Articular chondrocyte of knee joint (primary cell): ENCODE results near the gene PRDM4. TPM values are rescaled to one million over a fixed set of nuclear protein-coding genes. Genes with fewer than 3 reads are reported as not detected.

ENCODE experiments used
- total RNA-seq: library from RNA; depleted of rRNA; stranded (reverse); fragments of >200 nt; gene quantifications from 2 replicates; pipeline ENCODE4 v1.2.3, GENCODE V29; 2012

PRDM4 gene, protein sequence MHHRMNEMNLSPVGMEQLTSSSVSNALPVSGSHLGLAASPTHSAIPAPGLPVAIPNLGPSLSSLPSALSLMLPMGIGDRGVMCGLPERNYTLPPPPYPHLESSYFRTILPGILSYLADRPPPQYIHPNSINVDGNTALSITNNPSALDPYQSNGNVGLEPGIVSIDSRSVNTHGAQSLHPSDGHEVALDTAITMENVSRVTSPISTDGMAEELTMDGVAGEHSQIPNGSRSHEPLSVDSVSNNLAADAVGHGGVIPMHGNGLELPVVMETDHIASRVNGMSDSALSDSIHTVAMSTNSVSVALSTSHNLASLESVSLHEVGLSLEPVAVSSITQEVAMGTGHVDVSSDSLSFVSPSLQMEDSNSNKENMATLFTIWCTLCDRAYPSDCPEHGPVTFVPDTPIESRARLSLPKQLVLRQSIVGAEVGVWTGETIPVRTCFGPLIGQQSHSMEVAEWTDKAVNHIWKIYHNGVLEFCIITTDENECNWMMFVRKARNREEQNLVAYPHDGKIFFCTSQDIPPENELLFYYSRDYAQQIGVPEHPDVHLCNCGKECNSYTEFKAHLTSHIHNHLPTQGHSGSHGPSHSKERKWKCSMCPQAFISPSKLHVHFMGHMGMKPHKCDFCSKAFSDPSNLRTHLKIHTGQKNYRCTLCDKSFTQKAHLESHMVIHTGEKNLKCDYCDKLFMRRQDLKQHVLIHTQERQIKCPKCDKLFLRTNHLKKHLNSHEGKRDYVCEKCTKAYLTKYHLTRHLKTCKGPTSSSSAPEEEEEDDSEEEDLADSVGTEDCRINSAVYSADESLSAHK
- 43.8 and 50.3 TPM in 2 replicates for total RNA-seq

GRCh38 chr12:107760809-107761501, at the start of gene PRDM4:
PRDM4 (minus strand) TSS chr12:107761137; CDS start chr12:107760515, 622 bp downstream.

DNA sequence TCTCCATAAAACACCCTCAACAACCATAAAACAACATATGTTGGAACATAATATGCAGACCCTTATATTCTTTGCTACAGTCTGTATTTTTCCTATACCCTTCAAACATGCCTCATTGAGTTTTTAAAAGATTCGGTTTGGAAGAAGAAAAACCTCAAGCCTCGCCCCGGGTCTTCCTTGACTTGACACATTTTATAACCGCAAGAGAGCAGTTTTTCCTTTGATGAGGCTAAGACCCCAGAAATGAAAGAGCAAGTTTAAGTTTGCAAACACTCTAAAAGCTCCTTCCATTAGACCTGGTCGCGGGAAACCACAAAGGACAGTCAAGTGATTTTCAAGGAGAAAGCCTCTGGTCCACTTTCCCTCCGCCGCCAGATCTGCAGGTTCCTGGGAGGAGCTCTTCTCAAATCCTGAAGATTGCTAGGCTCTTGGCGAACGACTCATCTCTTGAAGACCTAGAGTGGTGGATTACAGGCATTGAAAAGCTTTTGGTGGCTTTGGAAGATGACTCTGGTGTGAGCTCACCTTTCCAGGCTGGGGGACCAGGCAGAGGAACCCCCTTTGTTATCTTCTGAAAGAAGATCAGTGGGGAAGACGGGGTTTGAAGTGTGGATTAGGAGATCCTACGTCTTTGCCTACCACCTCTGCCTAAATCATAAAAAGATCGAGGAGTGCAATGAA, 13.6 kb upstream of the PRDM4 start, which contains the start of gene ASCL4:
Gene ASCL4 (plus strand): TSS at position 356 of the 681 bp plus-strand sequence. CDS start 515 bp downstream, outside the sequence.

DNA sequence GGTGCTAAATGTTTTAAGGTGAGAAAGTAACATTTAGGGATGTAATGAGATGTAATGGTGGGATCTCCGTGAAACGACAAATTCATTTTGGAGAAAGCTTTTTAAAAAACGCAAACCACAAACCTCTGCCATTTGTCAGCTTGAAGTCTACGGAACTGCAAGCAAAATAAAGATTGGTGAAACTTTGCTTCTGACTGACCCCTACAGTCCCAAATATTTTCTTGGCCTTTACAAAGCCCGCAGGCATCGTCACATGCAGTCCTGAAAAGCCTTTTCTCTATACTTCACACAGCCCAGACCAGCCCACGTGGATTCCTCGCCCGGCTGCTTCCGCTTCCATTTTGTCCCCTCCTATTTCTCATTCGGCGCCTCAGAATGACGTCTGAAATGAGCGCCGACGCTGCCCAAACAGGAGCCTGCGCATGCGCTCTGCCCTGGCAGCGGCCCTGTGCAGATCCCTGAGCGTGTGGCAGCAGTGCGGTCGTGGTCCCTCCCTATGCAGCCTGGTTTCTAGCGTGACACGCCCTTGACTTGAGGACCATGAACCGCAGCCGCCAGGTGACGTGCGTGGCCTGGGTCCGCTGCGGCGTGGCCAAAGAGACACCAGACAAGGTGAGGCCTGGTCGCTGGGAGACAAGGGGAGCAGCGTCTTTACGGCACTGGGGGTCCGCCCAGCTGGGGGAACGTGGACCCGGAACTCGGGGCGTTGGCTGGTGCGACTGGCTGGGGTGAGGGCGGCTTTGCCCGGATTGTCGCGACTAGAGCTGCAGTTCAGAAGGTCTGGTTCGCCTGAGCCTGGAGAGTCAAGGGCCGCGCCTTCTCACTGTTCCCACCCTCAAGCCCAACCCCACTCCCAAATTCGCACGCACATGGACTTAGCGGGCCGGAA, 75.3 kb downstream of the PRDM4 start, which contains the start of gene PWP1:
Gene PWP1 (plus strand): TSS at position 440 of the 889 bp plus-strand sequence. CDS start 101 bp downstream, at position 541.

Other genes starting within 250 kb of the PRDM4 start
- 91.1 and 95.3 TPM in 2 replicates for gene PWP1, start 75.3 kb downstream of the PRDM4 start, total RNA-seq
- gene ASCL4, start 13.6 kb upstream of the PRDM4 start, total RNA-seq, result not detected in 2 replicates